Heart left ventricle (tissue), 13 donors: ENCODE results near the gene MS4A8.

Source experiments
- CTCF ChIP-seq, 12 donors: fragments of 200-600 bp; sonication (generic) in 4 of 12; IDR thresholded peaks; one replicate each; pipeline versions ENCODE4 v1.5.0 to v1.8.0; 2018 to 2022; ENCODE audit warnings: antibody characterized with exemption in 12 of 12, mild to moderate bottlenecking in 5 of 12
- POLR2A ChIP-seq, 2 donors: fragments of 450-650 bp; IDR thresholded peaks; one replicate each; pipeline ENCODE4 v1.6.1; 2017; ENCODE audit warnings: antibody characterized with exemption in 2 of 2, mild to moderate bottlenecking in 2 of 2, moderate library complexity in 2 of 2
- donor health status: ischemic (EF 13 %, LVEDD 7.1; RV severe dilation, severe dysfunction).
- donor health status: DM: no; HTN: yes; CAD: no.
- donor health status: DM: no; HTN: no; CAD: no.
- donor health status: ischemic (EF 25% LVEDD 6.9; RV normal size, moderate dysfunction).
- donor health status: ischemic (EF 25% LVEDD 5.7; RV mildly dilated, moderate dysfunction).
- donor health status: ischemic (EF 35%, LVEDD 5.7; RV mildly dilated, moderate dysfunction).
- donor health status: nonischemic (EF 11% LVEDD 7.7; RV severe dilation, severe dysfunction).
- donor health status: DM: yes; HTN: yes; CAD: no.
- donor health status: PGD.
- donor health status: ischemic (EF 29% LVEDD 5.4; RV normal size, mild dysfunction).
- donor health status: nonischemic (EF 23%, LVEDD 6.1; RV moderate dilation, normal function).

GRCh38 chr11:60763692-60764369 is 64.4 kb downstream of the MS4A8 start:
- no peak for TF ChIP-seq CTCF (IDR thresholded peaks at IDR 0.05)
- TF ChIP-seq POLR2A (IDR thresholded peaks at IDR 0.05): no peak
